HepG2 (cell line): ENCODE measurements around the gene HEXIM1. TPM values are rescaled to one million over a fixed set of nuclear protein-coding genes. Genes with fewer than 3 reads are reported as not detected.

Experiments used
- ATAD3A ChIP-seq: sonication (generic); formaldehyde crosslinking; IDR thresholded peaks from 2 replicates; pipeline ENCODE4 v1.4.0; 2020; ENCODE audit warnings: missing genetic modification reagents
- BHLHE40 ChIP-seq: IDR thresholded peaks from 2 replicates; pipeline ENCODE4 v1.6.1; 2011; ENCODE audit warnings: low read length, improper control_type of control experiment
- GPN1 ChIP-seq: sonication (generic); formaldehyde crosslinking; IDR thresholded peaks from 2 replicates; pipeline ENCODE4 v1.5.1; 2020; ENCODE audit warnings: missing genetic modification reagents, borderline replicate concordance
- GTF3A ChIP-seq: sonication (generic); formaldehyde crosslinking; conservative IDR thresholded peaks from 2 replicates; pipeline ENCODE4 v1.4.0; 2020; ENCODE audit warnings: mild to moderate bottlenecking, missing genetic modification reagents
- HDAC6 ChIP-seq: fragments of 200-600 bp; sonication (generic); IDR thresholded peaks from 2 replicates; pipeline ENCODE4 v1.7.0; 2017; ENCODE audit warnings: mild to moderate bottlenecking, antibody characterized with exemption, low read length, low read depth
- HINFP ChIP-seq: sonication (generic); formaldehyde crosslinking; IDR thresholded peaks from 2 replicates; pipeline ENCODE4 v1.4.0; 2020; ENCODE audit warnings: low read depth, mild to moderate bottlenecking, missing genetic modification reagents
- HNF4A ChIP-seq: sonication (generic); formaldehyde crosslinking; IDR thresholded peaks from 2 replicates; pipeline ENCODE4 v1.4.0; 2020; ENCODE audit warnings: missing genetic modification reagents
- MXD4 ChIP-seq: IDR thresholded peaks from 2 replicates; pipeline ENCODE4 v1.6.1; 2016; ENCODE audit warnings: mild to moderate bottlenecking, missing biosample characterization, missing genetic modification reagents
- NKX3-1 ChIP-seq: sonication (generic); formaldehyde crosslinking; IDR thresholded peaks from 2 replicates; pipeline ENCODE4 v1.5.0; 2020; ENCODE audit warnings: missing genetic modification reagents
- SMAD1 ChIP-seq: sonication (generic); formaldehyde crosslinking; IDR thresholded peaks from 2 replicates; pipeline ENCODE4 v1.4.0; 2020; ENCODE audit warnings: missing genetic modification reagents, low read depth, mild to moderate bottlenecking, borderline replicate concordance
- SNAI1 ChIP-seq: sonication (generic); formaldehyde crosslinking; IDR thresholded peaks from 2 replicates; pipeline ENCODE4 v1.5.0; 2020; ENCODE audit warnings: mild to moderate bottlenecking, missing genetic modification reagents, borderline replicate concordance
- TARDBP ChIP-seq: sonication (generic); formaldehyde crosslinking; IDR thresholded peaks from 2 replicates; pipeline ENCODE4 v1.8.0; 2022; ENCODE audit warnings: mild to moderate bottlenecking, missing genetic modification reagents
- TEAD3 ChIP-seq: optimal IDR thresholded peaks from 2 replicates; pipeline ENCODE3; 2016; ENCODE audit warnings: borderline replicate concordance
- ZFAT ChIP-seq: sonication (generic); formaldehyde crosslinking; conservative IDR thresholded peaks from 2 replicates; pipeline ENCODE4 v1.8.1; 2023; ENCODE audit warnings: missing genetic modification reagents, inconsistent platforms
- polyA plus RNA-seq, 8 experiments: library from polyadenylated mRNA; depleted of rRNA in 3 of 8; stranded (reverse) in 7 of 8; unstranded in 1 of 8; fragments of >200 nt; fragmentation: Illumina TruSeq in 4 of 8; extraction: Trizol in 4 of 8; gene quantifications; 2 replicates each; pipeline versions ENCODE4 v1.2.1 to v1.2.3, GENCODE V29; 2011 to 2016; ENCODE audit warnings: low read depth in 4 of 8, missing spikeins in 1 of 8, mixed read lengths in 1 of 8; ENCODE audit not compliant: insufficient read depth in 1 of 8
- total RNA-seq, 5 experiments: library from RNA; depleted of rRNA; stranded (reverse); fragments of >200 nt; fragmentation: Illumina TruSeq; extraction: Trizol; gene quantifications; 2 replicates each; pipeline ENCODE4 v1.2.3, GENCODE V29; 2016; ENCODE audit warnings: low read depth in 1 of 5
- TF ChIP-seq, protein P1 (sequence below): sonication (generic); formaldehyde crosslinking; IDR thresholded peaks from 2 replicates; pipeline ENCODE4 v1.8.0; 2022; ENCODE audit warnings: mild to moderate bottlenecking, missing genetic modification reagents
- TF ChIP-seq, protein P2 (sequence below): sonication (generic); formaldehyde crosslinking; IDR thresholded peaks from 2 replicates; pipeline ENCODE4 v1.5.0; 2020; ENCODE audit warnings: mild to moderate bottlenecking, missing genetic modification reagents, borderline replicate concordance
- TF ChIP-seq, protein P3 (sequence below): sonication (generic); formaldehyde crosslinking; IDR thresholded peaks from 2 replicates; pipeline ENCODE4 v1.4.0; 2020; ENCODE audit warnings: missing genetic modification reagents, borderline replicate concordance
- TF ChIP-seq, protein P4 (sequence below): sonication (generic); formaldehyde crosslinking; conservative IDR thresholded peaks from 2 replicates; pipeline ENCODE4 v1.5.0; 2020; ENCODE audit warnings: missing genetic modification reagents

HEXIM1 gene
- total and polyA plus RNA-seq, 2 of the 13 experiments (the other 11 are each of a cell fraction or from before 2014, with no cell fraction given), result 10.5 to 16.6 TPM

- peak; percentile 93 for TF ChIP-seq BHLHE40
- no peak for TF ChIP-seq TARDBP (CRISPR knock-in tag)
- TF ChIP-seq MXD4 (CRISPR knock-in tag), result no peak
- no peak for TF ChIP-seq ATAD3A
- TF ChIP-seq SNAI1 (CRISPR knock-in tag), result no peak; the same call in 1 of the 2 replicates
- no peak for TF ChIP-seq TEAD3
- TF ChIP-seq ZFAT (CRISPR knock-in tag), result no peak
- TF ChIP-seq HDAC6, result peak; percentile 80; the same call in 1 of the 2 replicates
- TF ChIP-seq, protein P1, sequence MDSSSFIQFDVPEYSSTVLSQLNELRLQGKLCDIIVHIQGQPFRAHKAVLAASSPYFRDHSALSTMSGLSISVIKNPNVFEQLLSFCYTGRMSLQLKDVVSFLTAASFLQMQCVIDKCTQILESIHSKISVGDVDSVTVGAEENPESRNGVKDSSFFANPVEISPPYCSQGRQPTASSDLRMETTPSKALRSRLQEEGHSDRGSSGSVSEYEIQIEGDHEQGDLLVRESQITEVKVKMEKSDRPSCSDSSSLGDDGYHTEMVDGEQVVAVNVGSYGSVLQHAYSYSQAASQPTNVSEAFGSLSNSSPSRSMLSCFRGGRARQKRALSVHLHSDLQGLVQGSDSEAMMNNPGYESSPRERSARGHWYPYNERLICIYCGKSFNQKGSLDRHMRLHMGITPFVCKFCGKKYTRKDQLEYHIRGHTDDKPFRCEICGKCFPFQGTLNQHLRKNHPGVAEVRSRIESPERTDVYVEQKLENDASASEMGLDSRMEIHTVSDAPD (CRISPR knock-in tag), result no peak
- TF ChIP-seq, protein P2, sequence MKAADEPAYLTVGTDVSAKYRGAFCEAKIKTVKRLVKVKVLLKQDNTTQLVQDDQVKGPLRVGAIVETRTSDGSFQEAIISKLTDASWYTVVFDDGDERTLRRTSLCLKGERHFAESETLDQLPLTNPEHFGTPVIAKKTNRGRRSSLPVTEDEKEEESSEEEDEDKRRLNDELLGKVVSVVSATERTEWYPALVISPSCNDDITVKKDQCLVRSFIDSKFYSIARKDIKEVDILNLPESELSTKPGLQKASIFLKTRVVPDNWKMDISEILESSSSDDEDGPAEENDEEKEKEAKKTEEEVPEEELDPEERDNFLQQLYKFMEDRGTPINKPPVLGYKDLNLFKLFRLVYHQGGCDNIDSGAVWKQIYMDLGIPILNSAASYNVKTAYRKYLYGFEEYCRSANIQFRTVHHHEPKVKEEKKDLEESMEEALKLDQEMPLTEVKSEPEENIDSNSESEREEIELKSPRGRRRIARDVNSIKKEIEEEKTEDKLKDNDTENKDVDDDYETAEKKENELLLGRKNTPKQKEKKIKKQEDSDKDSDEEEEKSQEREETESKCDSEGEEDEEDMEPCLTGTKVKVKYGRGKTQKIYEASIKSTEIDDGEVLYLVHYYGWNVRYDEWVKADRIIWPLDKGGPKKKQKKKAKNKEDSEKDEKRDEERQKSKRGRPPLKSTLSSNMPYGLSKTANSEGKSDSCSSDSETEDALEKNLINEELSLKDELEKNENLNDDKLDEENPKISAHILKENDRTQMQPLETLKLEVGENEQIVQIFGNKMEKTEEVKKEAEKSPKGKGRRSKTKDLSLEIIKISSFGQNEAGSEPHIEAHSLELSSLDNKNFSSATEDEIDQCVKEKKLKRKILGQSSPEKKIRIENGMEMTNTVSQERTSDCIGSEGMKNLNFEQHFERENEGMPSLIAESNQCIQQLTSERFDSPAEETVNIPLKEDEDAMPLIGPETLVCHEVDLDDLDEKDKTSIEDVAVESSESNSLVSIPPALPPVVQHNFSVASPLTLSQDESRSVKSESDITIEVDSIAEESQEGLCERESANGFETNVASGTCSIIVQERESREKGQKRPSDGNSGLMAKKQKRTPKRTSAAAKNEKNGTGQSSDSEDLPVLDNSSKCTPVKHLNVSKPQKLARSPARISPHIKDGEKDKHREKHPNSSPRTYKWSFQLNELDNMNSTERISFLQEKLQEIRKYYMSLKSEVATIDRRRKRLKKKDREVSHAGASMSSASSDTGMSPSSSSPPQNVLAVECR (CRISPR knock-in tag), result 0 out of 2 replicates have a peak, but pooled peaks have one; percentile 39
- peak; percentile 18; the same call in 1 of the 2 replicates for TF ChIP-seq NKX3-1 (CRISPR knock-in tag)
- TF ChIP-seq SMAD1 (CRISPR knock-in tag), result no peak; the same call in 1 of the 2 replicates
- no peak for TF ChIP-seq GPN1 (CRISPR knock-in tag)
- TF ChIP-seq, protein P3, sequence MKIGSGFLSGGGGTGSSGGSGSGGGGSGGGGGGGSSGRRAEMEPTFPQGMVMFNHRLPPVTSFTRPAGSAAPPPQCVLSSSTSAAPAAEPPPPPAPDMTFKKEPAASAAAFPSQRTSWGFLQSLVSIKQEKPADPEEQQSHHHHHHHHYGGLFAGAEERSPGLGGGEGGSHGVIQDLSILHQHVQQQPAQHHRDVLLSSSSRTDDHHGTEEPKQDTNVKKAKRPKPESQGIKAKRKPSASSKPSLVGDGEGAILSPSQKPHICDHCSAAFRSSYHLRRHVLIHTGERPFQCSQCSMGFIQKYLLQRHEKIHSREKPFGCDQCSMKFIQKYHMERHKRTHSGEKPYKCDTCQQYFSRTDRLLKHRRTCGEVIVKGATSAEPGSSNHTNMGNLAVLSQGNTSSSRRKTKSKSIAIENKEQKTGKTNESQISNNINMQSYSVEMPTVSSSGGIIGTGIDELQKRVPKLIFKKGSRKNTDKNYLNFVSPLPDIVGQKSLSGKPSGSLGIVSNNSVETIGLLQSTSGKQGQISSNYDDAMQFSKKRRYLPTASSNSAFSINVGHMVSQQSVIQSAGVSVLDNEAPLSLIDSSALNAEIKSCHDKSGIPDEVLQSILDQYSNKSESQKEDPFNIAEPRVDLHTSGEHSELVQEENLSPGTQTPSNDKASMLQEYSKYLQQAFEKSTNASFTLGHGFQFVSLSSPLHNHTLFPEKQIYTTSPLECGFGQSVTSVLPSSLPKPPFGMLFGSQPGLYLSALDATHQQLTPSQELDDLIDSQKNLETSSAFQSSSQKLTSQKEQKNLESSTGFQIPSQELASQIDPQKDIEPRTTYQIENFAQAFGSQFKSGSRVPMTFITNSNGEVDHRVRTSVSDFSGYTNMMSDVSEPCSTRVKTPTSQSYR (CRISPR knock-in tag), result no peak
- 0 out of 2 replicates have a peak, but pooled peaks have one; percentile 49 for TF ChIP-seq GTF3A (CRISPR knock-in tag)
- 0 out of 2 replicates have a peak, but pooled peaks have one; percentile 44 for TF ChIP-seq HNF4A (CRISPR knock-in tag)
- TF ChIP-seq HINFP (CRISPR knock-in tag), result no peak
- TF ChIP-seq, protein P4, sequence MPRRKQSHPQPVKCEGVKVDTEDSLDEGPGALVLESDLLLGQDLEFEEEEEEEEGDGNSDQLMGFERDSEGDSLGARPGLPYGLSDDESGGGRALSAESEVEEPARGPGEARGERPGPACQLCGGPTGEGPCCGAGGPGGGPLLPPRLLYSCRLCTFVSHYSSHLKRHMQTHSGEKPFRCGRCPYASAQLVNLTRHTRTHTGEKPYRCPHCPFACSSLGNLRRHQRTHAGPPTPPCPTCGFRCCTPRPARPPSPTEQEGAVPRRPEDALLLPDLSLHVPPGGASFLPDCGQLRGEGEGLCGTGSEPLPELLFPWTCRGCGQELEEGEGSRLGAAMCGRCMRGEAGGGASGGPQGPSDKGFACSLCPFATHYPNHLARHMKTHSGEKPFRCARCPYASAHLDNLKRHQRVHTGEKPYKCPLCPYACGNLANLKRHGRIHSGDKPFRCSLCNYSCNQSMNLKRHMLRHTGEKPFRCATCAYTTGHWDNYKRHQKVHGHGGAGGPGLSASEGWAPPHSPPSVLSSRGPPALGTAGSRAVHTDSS (CRISPR knock-in tag), result 0 out of 2 replicates have a peak, but pooled peaks have one; percentile 19
Observed at GRCh38 chr17:45147581-45148182, 593 bp upstream of the HEXIM1 start (continued).
